Heart right ventricle (tissue), 16 donors: ENCODE results near the gene NECTIN2. TPM values are rescaled to one million over a fixed set of nuclear protein-coding genes. Genes with fewer than 3 reads are reported as not detected.
"Not testable (repeated sequence)": the region's sequence is repeated elsewhere in the genome, so short reads cannot be mapped to it uniquely, and the experiment has no call there.

Experiments used
- ATAC-seq, 8 donors: fragments of 200-7000 bp; cut with Tn5 transposase; one replicate each; pipeline ENCODE4 v1.9.1; 2020; ENCODE audit warnings: mild to moderate bottlenecking in 8 of 8, moderate library complexity in 8 of 8, moderate number of reproducible peaks in 1 of 8
- DNase-seq, 2 donors: peaks; one replicate each; pipeline ENCODE4 v3.0.0-alpha.2; 2020
- H3K27ac ChIP-seq, 10 donors: fragments of 200-600 bp; sonication (generic) in 2 of 10; one replicate each; pipeline versions ENCODE4 v1.5.0 to v1.8.0; 2020 to 2022; ENCODE audit warnings: mild to moderate bottlenecking in 3 of 10
- H3K27me3 ChIP-seq, 7 donors: fragments of 200-600 bp; one replicate each; pipeline ENCODE4 v1.8.0; 2021 to 2022; ENCODE audit warnings: mild to moderate bottlenecking in 2 of 7
- H3K36me3 ChIP-seq, 9 donors: fragments of 200-600 bp; sonication (generic) in 1 of 9; one replicate each; pipeline versions ENCODE4 v1.5.0 to v1.8.0; 2020 to 2022; ENCODE audit warnings: mild to moderate bottlenecking in 2 of 9
- H3K4me1 ChIP-seq, 9 donors: fragments of 200-600 bp; sonication (generic) in 1 of 9; one replicate each; pipeline versions ENCODE4 v1.5.0 to v1.8.0; 2020 to 2022; ENCODE audit warnings: mild to moderate bottlenecking in 4 of 9
- H3K4me3 ChIP-seq, 10 donors: fragments of 200-600 bp; sonication (generic) in 2 of 10; one replicate each; pipeline versions ENCODE4 v1.5.0 to v1.8.0; 2020 to 2022; ENCODE audit warnings: mild to moderate bottlenecking in 7 of 10, moderate library complexity in 2 of 10
- H3K9me3 ChIP-seq, 11 donors: fragments of 200-600 bp in 10 of 11; sonication (generic) in 2 of 11; one replicate each; pipeline versions ENCODE4 v1.5.0 to v1.8.0; 2013 to 2022; ENCODE audit warnings: mild to moderate bottlenecking in 2 of 11, control low read depth in 1 of 11, moderate library complexity in 1 of 11
- WGBS, 2 donors: extraction: QIAGEN DNeasy Blood & Tissue Kit; methylation state at CpG; one replicate each; pipeline ENCODE4 v1.1.7; 2013; ENCODE audit warnings: inconsistent platforms in 1 of 2; 5-methylcytosine and 5-hydroxymethylcytosine counted together
- intact Hi-C, 10 donors: fragments of 100-400 bp; cut with DNase I; formaldehyde crosslinking; loops; one replicate each; pipeline versions ENCODE4 v1.11.1 to v1.14.2; 2022
- polyA plus RNA-seq, 2 donors: library from polyadenylated mRNA; stranded (reverse); fragments of 200-250 nt; gene quantifications; one replicate each; pipeline ENCODE4 v1.2.3, GENCODE V29; 2013
- total RNA-seq, 10 donors: library from RNA; stranded (reverse); fragmentation: NEBNext Ultra II Directional in 3 of 10; extraction: Animal tissue kit (Norgen Biotek cat#: 25700) in 3 of 10; gene quantifications; one replicate each; pipeline versions ENCODE4 v1.2.1 to v1.2.4, GENCODE V29; 2021 to 2023
- TF ChIP-seq, protein P1 (sequence below), 9 donors: fragments of 200-600 bp; sonication (generic) in 2 of 9; IDR thresholded peaks; one replicate each; pipeline versions ENCODE4 v1.5.0 to v1.8.0; 2021 to 2022; ENCODE audit warnings: antibody characterized with exemption in 9 of 9, mild to moderate bottlenecking in 5 of 9, moderate library complexity in 1 of 9
- donor health status: Arrhythmogenic right ventricular cardiomyopathy.
- donor health status: ischemic (EF 13 %, LVEDD 7.1; RV severe dilation, severe dysfunction).
- donor health status: healthy with polysubstance abuse.
- donor health status: DM: no; HTN: yes; CAD: no.
- donor health status: DM: no; HTN: no; CAD: no.
- donor health status: ischemic (EF 25% LVEDD 6.9; RV normal size, moderate dysfunction).
- donor health status: ischemic (EF 25% LVEDD 5.7; RV mildly dilated, moderate dysfunction).
- donor health status: healthy.
- donor health status: DM: yes; HTN: yes; CAD: no.
- donor health status: Ischemic cardiomyopathy.
- donor health status: ischemic (EF 35%, LVEDD 5.7; RV mildly dilated, moderate dysfunction).
- donor health status: nonischemic (EF 11% LVEDD 7.7; RV severe dilation, severe dysfunction).
- donor health status: DM: yes; HTN: yes; CAD: no.
- donor health status: PGD.
- donor health status: ischemic (EF 29% LVEDD 5.4; RV normal size, mild dysfunction).
- donor health status: nonischemic (EF 23%, LVEDD 6.1; RV moderate dilation, normal function).

Gene NECTIN2
- total and polyA plus RNA-seq, 12 donors: 34.1 to 96.8 (median 49.0) TPM

DNA sequence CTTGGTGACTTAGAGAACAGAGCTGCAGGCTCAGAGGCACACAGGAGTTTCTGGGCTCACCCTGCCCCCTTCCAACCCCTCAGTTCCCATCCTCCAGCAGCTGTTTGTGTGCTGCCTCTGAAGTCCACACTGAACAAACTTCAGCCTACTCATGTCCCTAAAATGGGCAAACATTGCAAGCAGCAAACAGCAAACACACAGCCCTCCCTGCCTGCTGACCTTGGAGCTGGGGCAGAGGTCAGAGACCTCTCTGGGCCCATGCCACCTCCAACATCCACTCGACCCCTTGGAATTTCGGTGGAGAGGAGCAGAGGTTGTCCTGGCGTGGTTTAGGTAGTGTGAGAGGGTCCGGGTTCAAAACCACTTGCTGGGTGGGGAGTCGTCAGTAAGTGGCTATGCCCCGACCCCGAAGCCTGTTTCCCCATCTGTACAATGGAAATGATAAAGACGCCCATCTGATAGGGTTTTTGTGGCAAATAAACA is 78.2 kb downstream of the NECTIN2 start:
- ATAC-seq (no peak), DNase-seq (no peak)
- intact Hi-C loops: no loop called here
- Histone ChIP-seq H3K36me3 (no peaks in the 10 kb centered on the region), H3K4me3 (no peak overlapping the region), H3K9me3 (no peaks in the 10 kb centered on the region), H3K27ac (peak overlapping the region in 1 of 10 donors; percentile 45), H3K27me3 (no peaks in the 10 kb centered on the region), H3K4me1 (peaks cover 0 to 46% (median 17%) of the 10 kb centered on the region in 9 donors)
- 81% methylated on average over 8 of the region's 8 CpGs for WGBS, 2 donors
- TF ChIP-seq, protein P1, sequence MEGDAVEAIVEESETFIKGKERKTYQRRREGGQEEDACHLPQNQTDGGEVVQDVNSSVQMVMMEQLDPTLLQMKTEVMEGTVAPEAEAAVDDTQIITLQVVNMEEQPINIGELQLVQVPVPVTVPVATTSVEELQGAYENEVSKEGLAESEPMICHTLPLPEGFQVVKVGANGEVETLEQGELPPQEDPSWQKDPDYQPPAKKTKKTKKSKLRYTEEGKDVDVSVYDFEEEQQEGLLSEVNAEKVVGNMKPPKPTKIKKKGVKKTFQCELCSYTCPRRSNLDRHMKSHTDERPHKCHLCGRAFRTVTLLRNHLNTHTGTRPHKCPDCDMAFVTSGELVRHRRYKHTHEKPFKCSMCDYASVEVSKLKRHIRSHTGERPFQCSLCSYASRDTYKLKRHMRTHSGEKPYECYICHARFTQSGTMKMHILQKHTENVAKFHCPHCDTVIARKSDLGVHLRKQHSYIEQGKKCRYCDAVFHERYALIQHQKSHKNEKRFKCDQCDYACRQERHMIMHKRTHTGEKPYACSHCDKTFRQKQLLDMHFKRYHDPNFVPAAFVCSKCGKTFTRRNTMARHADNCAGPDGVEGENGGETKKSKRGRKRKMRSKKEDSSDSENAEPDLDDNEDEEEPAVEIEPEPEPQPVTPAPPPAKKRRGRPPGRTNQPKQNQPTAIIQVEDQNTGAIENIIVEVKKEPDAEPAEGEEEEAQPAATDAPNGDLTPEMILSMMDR (IDR thresholded peaks at IDR 0.05): no peak

DNA sequence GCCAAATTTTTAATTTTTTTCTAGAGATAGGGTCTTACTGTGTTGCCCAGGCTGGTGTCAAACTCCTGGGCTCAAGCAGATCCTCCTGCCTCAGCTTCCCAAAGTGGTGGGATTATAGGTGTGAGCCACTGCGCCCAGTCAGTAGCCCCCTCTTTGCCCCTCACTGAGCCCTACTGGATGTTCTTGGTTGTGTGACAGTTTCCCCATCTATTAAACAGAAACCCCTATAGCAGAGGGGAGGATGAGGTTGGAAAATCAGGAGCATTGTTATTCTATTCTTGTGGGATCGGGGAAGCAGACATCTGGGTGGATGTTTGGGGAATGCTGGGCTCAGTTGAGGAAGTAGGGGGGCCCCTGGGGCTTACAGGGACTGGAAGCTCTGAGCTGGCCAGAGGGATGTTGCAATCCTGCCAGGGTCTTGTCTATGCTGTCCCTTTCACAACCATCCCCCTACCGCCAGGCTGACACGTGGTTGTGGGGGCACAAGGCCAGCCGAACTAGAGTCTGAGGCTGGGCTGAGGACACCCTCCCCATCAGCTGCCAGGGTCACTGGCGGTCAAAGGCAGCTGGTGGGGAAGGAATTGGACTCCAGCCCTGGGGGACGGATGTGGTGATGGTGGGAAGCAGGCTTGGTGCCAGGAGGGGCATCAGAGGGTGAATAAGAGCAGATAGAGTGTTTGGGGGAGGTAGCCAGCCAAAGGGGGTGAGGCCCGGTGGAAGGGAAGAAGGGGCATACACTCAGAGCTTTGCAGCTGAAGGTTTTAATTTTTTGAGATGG is 79.2 kb downstream of the NECTIN2 start:
- H3K9me3 ChIP-seq: no peaks in the 10 kb centered on the region
- intact Hi-C loops: no loop called here
- DNase-seq (peak; percentile 60 to 82), ATAC-seq (peak; percentile 58 to 81 (median 74))
- TF ChIP-seq, protein P1 (IDR thresholded peaks at IDR 0.05): no peak
- no peak overlapping the region for H3K4me3 ChIP-seq
- H3K36me3 ChIP-seq: no peaks in the 10 kb centered on the region
- peak overlapping the region in 3 of 10 donors; percentile 37 to 54 (median 48) for H3K27ac ChIP-seq
- 35 to 40% methylated on average over 8 of the region's 8 CpGs for WGBS, 2 donors
- H3K27me3 ChIP-seq: no peaks in the 10 kb centered on the region
- peaks cover 0 to 46% (median 17%) of the 10 kb centered on the region in 9 donors for H3K4me1 ChIP-seq

DNA sequence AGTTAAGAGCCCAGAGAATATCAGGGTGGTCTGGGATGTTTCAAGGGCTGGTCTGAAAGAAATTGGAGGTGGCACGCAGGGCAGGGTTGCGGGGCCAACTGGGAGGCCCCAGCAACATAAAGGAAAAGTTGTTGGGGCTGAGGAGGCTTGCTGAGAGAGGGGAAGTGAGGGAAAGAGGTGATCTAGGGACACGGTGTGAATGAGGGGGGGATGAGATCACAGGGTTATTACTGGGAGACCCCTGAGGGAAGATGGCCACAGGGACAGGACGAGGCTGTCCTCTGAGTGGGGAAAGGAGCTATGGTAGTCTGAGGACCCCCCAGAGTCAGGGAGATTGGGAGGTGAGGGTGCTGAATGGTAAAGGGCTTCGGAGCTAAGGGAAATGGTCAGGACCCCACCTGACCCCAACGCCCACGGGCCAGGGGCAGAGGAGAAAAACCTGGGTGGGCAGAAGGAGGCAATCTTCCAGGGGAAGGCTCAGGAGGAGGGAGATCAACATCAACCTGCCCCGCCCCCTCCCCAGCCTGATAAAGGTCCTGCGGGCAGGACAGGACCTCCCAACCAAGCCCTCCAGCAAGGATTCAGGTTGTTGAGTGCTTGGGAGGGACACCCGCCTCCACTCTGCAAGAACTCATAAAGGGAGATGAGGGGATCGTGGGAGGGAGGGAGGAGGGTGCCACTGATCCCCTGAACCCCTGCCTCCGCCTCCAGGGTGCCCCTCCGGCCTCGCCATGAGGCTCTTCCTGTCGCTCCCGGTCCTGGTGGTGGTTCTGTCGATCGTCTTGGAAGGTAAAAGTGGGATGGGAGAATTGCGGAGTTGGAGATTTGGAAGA is 80.4 kb downstream of the NECTIN2 start:
- 36 to 59% methylated on average over 15 to 19 of the region's 19 CpGs for WGBS, 2 donors
- H3K36me3 ChIP-seq, H3K27me3 ChIP-seq, H3K9me3 ChIP-seq, DNase-seq: not testable (repeated sequence)
- H3K4me3 ChIP-seq: peak overlapping the region in 8 of 10 donors; percentile 16 to 46 (median 26)
- H3K4me1 ChIP-seq: peaks cover 0 to 46% (median 17%) of the 10 kb centered on the region in 9 donors
- ATAC-seq: peak in 7 of 8 donors; percentile 5 to 34 (median 14)
- intact Hi-C loops: loop anchor here in 1 of 10 donors (1.0 kb wide), 1 partner anchor 24 kb away; no protein-coding TSS in a partner anchor
- peak overlapping the region in 1 of 10 donors; percentile 54 for H3K27ac ChIP-seq

DNA sequence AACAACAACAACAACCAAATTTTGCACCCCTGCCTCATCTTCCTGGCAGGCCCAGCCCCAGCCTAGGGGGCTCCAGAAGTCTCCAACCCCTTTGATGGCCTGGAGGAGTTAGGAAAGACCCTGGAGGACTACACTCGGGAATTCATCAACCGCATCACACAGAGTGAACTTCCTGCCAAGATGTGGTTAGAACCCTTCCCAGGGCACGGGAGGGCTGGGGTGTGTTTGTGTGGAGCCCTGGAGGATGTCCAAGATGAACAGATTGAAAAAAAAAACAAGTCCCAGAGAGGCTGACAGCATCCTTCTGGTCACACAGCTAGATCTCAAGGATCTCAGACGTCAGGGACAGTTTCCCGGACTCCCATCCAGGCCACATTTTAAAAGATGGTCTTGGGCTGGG is 81.6 kb downstream of the NECTIN2 start:
- Histone ChIP-seq H3K9me3 (no peaks in the 10 kb centered on the region), H3K36me3 (no peaks in the 10 kb centered on the region), H3K27me3 (no peaks in the 10 kb centered on the region), H3K4me3 (no peak overlapping the region), H3K4me1 (peaks cover 0 to 46% (median 17%) of the 10 kb centered on the region in 9 donors), H3K27ac (peak overlapping the region in 2 of 10 donors; percentile 8 to 54)
- TF ChIP-seq, protein P1 (IDR thresholded peaks at IDR 0.05): no peak
- DNase-seq: no peak
- 43 to 53% methylated on average over 5 of the region's 5 CpGs for WGBS, 2 donors
- ATAC-seq: no peak
- intact Hi-C loops: no loop called here
